ENCODE measurements around the gene RPGRIP1L. TPM values are rescaled to one million over a fixed set of nuclear protein-coding genes. Genes with fewer than 3 reads are reported as not detected.
"Not testable (repeated sequence)": the region's sequence is repeated elsewhere in the genome, so short reads cannot be mapped to it uniquely, and the experiment has no call there.

Gene RPGRIP1L
- total RNA-seq, 1 donor from 2014 or later, result 7.0 TPM

DNA sequence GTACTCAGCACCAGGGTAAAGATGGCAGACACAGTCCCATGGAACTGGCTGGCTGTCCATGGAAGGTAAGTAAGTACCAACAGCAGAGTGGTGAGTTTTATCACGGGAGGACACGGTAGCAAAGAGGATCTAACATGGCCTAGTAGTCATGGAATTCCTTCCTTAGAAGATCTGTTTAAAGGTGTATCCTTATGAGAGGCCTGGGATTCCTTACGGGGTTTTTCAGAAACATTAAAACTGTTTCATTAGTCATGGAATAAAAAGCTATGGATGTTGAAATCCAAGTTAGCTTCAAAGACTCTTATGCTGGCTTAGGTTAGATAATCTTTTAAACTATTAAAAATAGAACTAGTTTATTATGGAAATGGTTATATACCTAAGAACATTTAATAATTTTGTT, 7.7 kb upstream of the RPGRIP1L start:
- no peak for DNase-seq

DNA sequence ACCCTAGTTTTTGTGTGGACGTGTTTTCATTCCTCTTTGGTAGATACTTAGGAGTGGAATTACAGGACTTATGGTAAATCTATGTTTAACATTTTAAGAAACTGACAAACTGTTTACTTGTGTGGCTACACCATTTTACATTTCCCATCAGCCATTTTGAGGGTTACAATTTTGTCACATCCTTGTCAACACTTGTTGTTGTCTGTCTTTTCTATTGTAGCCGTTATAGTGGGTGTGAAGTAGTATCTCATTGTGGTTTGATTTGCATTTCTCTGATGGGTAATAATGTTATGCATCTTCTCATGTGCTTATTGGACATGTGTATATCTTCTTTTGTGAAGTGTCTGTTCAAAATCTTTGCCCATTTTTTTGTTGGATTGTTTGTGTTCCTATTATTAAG, 4.8 kb upstream of the RPGRIP1L start:
- no peak for DNase-seq

- DNase-seq, result no peak
Measured at GRCh38 chr16:53707671-53708070, 4.0 kb upstream of the RPGRIP1L start.

- DNase-seq, result no peak
Measured at GRCh38 chr16:53704445-53704813, 770 bp upstream of the RPGRIP1L start.

DNA sequence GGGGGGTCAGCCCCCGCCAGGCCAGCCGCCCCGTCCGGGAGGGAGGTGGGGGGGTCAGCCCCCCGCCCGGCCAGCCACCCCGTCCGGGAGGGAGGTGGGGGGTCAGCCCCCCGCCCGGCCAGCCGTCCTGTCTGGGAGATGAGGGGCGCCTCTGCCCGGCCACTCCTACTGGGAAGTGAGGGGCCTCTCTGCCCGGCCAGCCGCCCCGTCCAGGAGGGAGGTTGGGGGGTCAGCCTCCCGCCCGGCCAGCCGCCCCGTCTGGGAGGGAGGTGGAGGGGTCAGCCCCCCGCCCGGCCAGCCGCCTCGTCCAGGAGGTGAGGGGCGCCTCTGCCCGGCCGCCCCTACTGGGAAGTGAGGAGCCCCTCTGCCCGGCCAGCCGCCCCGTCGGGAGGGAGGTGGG, 5.4 kb downstream of the RPGRIP1L start:
- DNase-seq, result not testable (repeated sequence)

GRCh38 chr16:53695070-53695469, 8.6 kb downstream of the RPGRIP1L start:
- DNase-seq, result no peak

- no peak for DNase-seq
Measured at GRCh38 chr16:53693320-53693719, 10.3 kb downstream of the RPGRIP1L start.

GRCh38 chr16:53692146-53692545, 11.5 kb downstream of the RPGRIP1L start:
- no peak for DNase-seq

- no peak for DNase-seq
Measured at GRCh38 chr16:53690771-53691170, 12.9 kb downstream of the RPGRIP1L start.

DNA sequence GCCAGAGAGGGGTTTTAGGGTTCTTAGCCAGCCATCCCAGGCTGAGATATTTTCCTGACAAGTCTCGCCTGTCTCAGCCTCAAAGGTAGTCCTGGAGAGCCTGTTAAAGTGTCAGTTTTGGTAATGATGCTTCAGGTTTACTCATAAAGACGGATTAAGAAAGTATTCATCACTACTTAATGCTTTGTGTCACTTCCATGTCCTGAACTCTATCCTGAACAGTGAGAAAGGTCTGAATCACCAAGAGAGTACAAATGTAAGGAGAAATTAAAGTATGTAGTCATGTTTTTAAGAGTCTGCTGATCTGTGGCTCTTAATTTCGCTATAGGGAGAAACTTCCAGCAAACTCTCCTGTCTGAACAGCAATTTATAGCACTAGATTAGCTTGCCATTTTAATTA, 14.0 kb downstream of the RPGRIP1L start:
- no peak for DNase-seq

GRCh38 chr16:53686710-53687109, 16.9 kb downstream of the RPGRIP1L start:
- DNase-seq, result no peak

GRCh38 chr16:53685334-53685733, 18.3 kb downstream of the RPGRIP1L start:
- DNase-seq, result not testable (repeated sequence)

DNA sequence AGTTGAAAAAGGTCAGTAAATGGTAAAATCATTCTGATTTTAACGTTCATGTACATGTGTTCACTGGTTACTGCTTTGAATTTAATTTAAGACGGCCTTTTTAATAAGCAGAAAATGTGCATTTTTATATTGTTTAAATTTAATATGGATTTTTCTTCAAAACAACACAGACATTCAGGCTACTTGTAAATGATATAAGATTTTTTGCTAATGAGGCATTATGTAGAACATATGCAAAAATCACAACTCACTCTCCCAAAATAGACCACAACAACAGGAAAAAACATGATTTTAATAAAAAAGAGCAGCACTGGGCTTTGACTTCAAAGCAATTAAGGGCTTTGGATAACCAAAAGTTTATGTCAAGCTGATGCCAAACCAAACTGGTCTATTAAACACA, 22.3 kb downstream of the RPGRIP1L start:
- no peak for DNase-seq

DNA sequence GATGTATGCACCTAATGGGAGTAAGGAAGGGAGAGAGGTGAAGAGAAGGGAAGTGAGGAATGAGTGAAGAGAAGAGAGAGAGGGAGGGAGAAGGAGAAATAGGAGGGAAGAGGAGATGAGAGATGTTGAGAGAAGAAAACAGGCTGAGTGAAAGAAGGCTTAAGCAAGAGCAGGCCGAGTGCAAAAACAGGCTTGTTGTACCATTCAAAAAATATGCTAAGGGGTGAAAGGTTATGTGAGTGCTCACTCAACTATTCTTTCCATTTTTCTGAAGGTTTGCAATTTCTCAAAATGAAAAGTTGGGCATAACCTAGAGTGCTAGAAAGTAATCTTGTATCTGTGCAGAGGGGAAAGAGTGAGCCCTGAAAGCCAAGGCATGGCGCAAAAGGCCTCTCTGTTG, 22.9 kb downstream of the RPGRIP1L start:
- DNase-seq, result no peak

GRCh38 chr16:53678756-53679343, 24.8 kb downstream of the RPGRIP1L start:
- DNase-seq, result no peak

- DNase-seq, result no peak
Measured at GRCh38 chr16:53678155-53678554, 25.5 kb downstream of the RPGRIP1L start.

- DNase-seq, result no peak
Measured at GRCh38 chr16:53673189-53673588, 30.5 kb downstream of the RPGRIP1L start.

GRCh38 chr16:53672461-53672860, 31.2 kb downstream of the RPGRIP1L start:
- no peak for DNase-seq

DNA sequence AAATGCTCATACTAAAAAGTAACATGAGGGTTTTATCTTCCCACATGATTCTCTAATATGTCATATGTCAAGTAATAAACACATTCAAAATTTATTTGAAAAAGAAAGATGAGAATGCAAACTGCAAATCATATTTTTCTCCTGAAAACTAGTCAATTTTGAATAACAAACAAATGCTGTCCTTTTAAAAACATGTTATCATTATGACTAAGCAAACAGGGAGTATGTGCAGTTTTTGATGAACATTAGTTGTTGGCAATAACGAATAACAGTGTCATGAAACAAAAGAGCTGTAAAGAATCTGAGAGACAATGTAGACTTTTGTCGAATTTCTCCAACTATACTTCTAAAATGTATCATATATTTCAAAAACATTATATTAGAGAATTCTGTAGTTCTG, 34.8 kb downstream of the RPGRIP1L start:
- no peak for DNase-seq

- DNase-seq, result no peak
Measured at GRCh38 chr16:53666786-53667415, 36.8 kb downstream of the RPGRIP1L start.

GRCh38 chr16:53664724-53665345, 38.8 kb downstream of the RPGRIP1L start:
- no peak for DNase-seq

GRCh38 chr16:53662072-53662471, 41.6 kb downstream of the RPGRIP1L start:
- no peak for DNase-seq

- DNase-seq, result no peak
Measured at GRCh38 chr16:53654946-53655345, 48.7 kb downstream of the RPGRIP1L start.

DNA sequence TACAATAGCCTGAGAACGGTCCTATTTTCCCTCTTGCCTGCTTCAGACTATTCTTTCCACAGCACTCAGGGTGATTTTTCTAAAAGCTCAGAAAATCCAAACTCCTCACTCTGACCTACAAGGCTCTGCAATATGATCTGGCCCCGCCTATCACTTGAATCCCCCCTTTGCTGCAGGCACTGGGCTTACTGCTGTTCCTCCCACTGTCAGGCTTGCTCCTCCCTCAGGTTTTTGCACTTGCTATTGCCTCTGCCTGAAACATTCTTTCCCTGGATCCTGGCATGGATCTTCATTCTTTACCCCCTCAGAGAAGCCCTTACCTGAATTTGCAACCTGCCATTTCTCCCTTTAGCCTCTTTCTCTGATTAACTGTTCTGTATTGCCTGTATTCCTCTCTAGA, 52.3 kb downstream of the RPGRIP1L start:
- DNase-seq, result no peak

- DNase-seq, result no peak
Measured at GRCh38 chr16:53646506-53646905, 57.2 kb downstream of the RPGRIP1L start.

Data from dermis blood vessel endothelial cell (primary cell).